ENCODE data around the gene MAGEB2. TPM values are rescaled to one million over a fixed set of nuclear protein-coding genes. Genes with fewer than 3 reads are reported as not detected.

Gene MAGEB2
- total RNA-seq, 1 donor, result not detected

DNA sequence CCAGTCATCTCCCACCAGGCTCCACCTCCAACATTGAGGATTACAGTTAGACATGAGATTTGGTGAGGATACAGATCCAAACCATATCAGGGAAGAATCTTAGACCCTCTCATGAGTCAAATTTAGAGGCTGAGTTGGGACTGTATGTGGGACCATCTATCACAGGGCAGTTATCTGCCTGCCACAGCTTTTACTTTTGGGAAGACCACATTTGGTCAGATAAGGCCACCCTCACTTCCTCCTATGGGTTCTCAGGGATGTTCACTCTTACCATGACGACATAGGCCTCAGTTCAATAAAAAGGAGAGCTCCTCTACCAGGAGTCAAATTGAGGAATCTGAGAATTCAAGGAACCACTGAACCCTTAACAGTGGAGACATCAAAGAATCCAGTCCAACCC is 2.1 kb downstream of the MAGEB2 start:
- TF ChIP-seq, protein P1, sequence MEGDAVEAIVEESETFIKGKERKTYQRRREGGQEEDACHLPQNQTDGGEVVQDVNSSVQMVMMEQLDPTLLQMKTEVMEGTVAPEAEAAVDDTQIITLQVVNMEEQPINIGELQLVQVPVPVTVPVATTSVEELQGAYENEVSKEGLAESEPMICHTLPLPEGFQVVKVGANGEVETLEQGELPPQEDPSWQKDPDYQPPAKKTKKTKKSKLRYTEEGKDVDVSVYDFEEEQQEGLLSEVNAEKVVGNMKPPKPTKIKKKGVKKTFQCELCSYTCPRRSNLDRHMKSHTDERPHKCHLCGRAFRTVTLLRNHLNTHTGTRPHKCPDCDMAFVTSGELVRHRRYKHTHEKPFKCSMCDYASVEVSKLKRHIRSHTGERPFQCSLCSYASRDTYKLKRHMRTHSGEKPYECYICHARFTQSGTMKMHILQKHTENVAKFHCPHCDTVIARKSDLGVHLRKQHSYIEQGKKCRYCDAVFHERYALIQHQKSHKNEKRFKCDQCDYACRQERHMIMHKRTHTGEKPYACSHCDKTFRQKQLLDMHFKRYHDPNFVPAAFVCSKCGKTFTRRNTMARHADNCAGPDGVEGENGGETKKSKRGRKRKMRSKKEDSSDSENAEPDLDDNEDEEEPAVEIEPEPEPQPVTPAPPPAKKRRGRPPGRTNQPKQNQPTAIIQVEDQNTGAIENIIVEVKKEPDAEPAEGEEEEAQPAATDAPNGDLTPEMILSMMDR (IDR thresholded peaks at IDR 0.05; ENCODE audit: extremely low read depth, low read depth, low read length), result no peak
- H3K27me3 ChIP-seq (ENCODE audit: insufficient read depth, low read length), result no peaks in the 10 kb centered on the region
- H3K4me3 ChIP-seq (ENCODE audit: insufficient read depth, low read length), result no peak overlapping the region
- H4K20me1 ChIP-seq (ENCODE audit: insufficient read depth, low read length), result no peaks in the 10 kb centered on the region
- no peaks in the 10 kb centered on the region for H3K9me3 ChIP-seq (ENCODE audit: low read depth, low read length)
- H3K36me3 ChIP-seq (ENCODE audit: insufficient read depth, low read length), result no peaks in the 10 kb centered on the region
- H2AFZ ChIP-seq (ENCODE audit: low read length), result no peak overlapping the region
- no peaks in the 10 kb centered on the region for H3K79me2 ChIP-seq (ENCODE audit: insufficient read depth, low read length)
- H3K4me2 ChIP-seq (ENCODE audit: insufficient read depth, low read length), result no peak overlapping the region
- DNase-seq (ENCODE audit: insufficient read length, low spot score, missing footprints), result no peak
- H3K27ac ChIP-seq (ENCODE audit: low read depth, low read length), result no peak overlapping the region
- H3K4me1 ChIP-seq (ENCODE audit: insufficient read depth, low read length), result no peaks in the 10 kb centered on the region

DNA sequence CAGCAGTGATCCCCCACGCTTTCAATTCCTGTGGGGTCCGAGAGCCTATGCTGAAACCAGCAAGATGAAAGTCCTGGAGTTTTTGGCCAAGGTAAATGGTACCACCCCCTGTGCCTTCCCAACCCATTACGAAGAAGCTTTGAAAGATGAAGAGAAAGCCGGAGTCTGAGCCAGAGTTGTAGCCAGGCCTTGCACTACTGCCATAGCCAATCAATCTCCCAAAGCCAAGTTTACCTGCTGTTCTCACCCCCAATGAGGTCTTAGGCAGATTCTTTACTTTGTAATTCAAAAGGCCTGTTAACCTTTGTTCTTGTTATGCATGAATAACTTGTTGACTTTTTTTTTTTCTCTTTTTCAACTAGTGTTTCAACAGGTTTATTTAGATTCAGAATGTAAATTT is 4.0 kb downstream of the MAGEB2 start:
- Histone ChIP-seq H3K27ac (ENCODE audit: low read depth, low read length) (no peak overlapping the region), H3K4me2 (ENCODE audit: insufficient read depth, low read length) (no peak overlapping the region), H3K27me3 (ENCODE audit: insufficient read depth, low read length) (no peaks in the 10 kb centered on the region), H3K79me2 (ENCODE audit: insufficient read depth, low read length) (no peaks in the 10 kb centered on the region), H3K4me3 (ENCODE audit: insufficient read depth, low read length) (no peak overlapping the region), H3K9me3 (ENCODE audit: low read depth, low read length) (no peaks in the 10 kb centered on the region), H4K20me1 (ENCODE audit: insufficient read depth, low read length) (no peaks in the 10 kb centered on the region), H3K4me1 (ENCODE audit: insufficient read depth, low read length) (no peaks in the 10 kb centered on the region), H2AFZ (ENCODE audit: low read length) (no peak overlapping the region), H3K36me3 (ENCODE audit: insufficient read depth, low read length) (no peaks in the 10 kb centered on the region)
- TF ChIP-seq, protein P1 (IDR thresholded peaks at IDR 0.05; ENCODE audit: extremely low read depth, low read depth, low read length), result no peak
- no peak for DNase-seq (ENCODE audit: insufficient read length, low spot score, missing footprints)

DNA sequence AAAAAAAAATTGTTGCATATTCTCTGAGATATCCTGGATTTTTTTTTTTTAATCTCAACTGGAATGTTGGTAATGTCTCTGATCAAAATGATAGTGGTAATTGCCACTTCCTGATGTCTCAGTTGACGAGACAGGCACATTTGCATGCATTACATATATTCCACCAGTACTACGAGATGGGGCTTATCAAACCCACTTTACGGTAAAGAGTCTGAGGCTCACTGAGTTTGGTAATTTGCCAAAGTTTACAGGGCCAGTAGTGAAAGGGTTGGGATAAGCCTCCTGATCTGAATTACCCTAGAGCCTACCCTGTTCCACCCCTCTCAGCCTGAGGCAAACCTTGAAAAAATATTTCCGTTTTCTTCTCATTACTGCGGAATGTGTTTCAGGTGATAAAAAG is 5.3 kb downstream of the MAGEB2 start:
- Histone ChIP-seq H3K36me3 (ENCODE audit: insufficient read depth, low read length) (no peaks in the 10 kb centered on the region), H3K27ac (ENCODE audit: low read depth, low read length) (no peak overlapping the region), H3K9me3 (ENCODE audit: low read depth, low read length) (no peaks in the 10 kb centered on the region), H3K4me1 (ENCODE audit: insufficient read depth, low read length) (no peaks in the 10 kb centered on the region), H3K79me2 (ENCODE audit: insufficient read depth, low read length) (no peaks in the 10 kb centered on the region), H3K4me2 (ENCODE audit: insufficient read depth, low read length) (no peak overlapping the region), H2AFZ (ENCODE audit: low read length) (no peak overlapping the region), H3K4me3 (ENCODE audit: insufficient read depth, low read length) (no peak overlapping the region), H4K20me1 (ENCODE audit: insufficient read depth, low read length) (no peaks in the 10 kb centered on the region), H3K27me3 (ENCODE audit: insufficient read depth, low read length) (no peaks in the 10 kb centered on the region)
- TF ChIP-seq, protein P1 (IDR thresholded peaks at IDR 0.05; ENCODE audit: extremely low read depth, low read depth, low read length), result no peak
- no peak for DNase-seq (ENCODE audit: insufficient read length, low spot score, missing footprints)

DNA sequence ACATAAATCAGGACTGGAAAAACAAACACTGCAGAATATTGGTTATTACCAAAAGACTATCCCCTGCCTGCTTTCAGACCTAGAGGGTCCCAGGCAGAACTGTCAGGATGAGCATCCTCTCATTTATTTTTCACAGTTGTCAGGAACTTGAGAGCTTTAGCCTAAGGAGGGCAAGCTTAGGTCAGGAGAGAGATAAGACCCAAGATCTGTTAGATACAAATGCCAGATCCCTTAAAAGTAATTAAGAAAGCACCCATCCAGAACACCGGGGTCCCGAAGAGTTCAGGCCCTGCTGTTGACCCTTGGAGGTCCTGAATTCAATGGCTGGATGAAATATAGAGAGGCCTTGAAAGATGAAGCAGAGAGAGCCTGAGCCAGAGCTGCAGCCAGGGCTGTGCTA is 9.2 kb downstream of the MAGEB2 start:
- no peaks in the 10 kb centered on the region for H3K9me3 ChIP-seq (ENCODE audit: low read depth, low read length)
- H3K27ac ChIP-seq (ENCODE audit: low read depth, low read length), result no peak overlapping the region
- no peaks in the 10 kb centered on the region for H3K79me2 ChIP-seq (ENCODE audit: insufficient read depth, low read length)
- no peaks in the 10 kb centered on the region for H3K36me3 ChIP-seq (ENCODE audit: insufficient read depth, low read length)
- H3K27me3 ChIP-seq (ENCODE audit: insufficient read depth, low read length), result no peaks in the 10 kb centered on the region
- H3K4me1 ChIP-seq (ENCODE audit: insufficient read depth, low read length), result no peaks in the 10 kb centered on the region
- H3K4me2 ChIP-seq (ENCODE audit: insufficient read depth, low read length), result no peak overlapping the region
- no peaks in the 10 kb centered on the region for H4K20me1 ChIP-seq (ENCODE audit: insufficient read depth, low read length)
- no peak overlapping the region for H2AFZ ChIP-seq (ENCODE audit: low read length)
- TF ChIP-seq, protein P1 (IDR thresholded peaks at IDR 0.05; ENCODE audit: extremely low read depth, low read depth, low read length), result no peak
- no peak for DNase-seq (ENCODE audit: insufficient read length, low spot score, missing footprints)
- H3K4me3 ChIP-seq (ENCODE audit: insufficient read depth, low read length), result no peak overlapping the region
